Activated naive CD8-positive, alpha-beta T cell treated with anti-CD3 and anti-CD28 coated beads for 36 hours (primary cell): Measurements from ENCODE around the gene PCGF5. TPM values are rescaled to one million over a fixed set of nuclear protein-coding genes. Genes with fewer than 3 reads are reported as not detected.
"Not testable (repeated sequence)": the region's sequence is repeated elsewhere in the genome, so short reads cannot be mapped to it uniquely, and the experiment has no call there.

ENCODE experiments used
- DNase-seq: peaks from one replicate; pipeline ENCODE4 v3.0.0; 2021
- H3K27ac Mint-ChIP-seq: one replicate; pipeline ENCODE4 v1.8.0; 2022; ENCODE audit warnings: mild to moderate bottlenecking, moderate library complexity, mixed read lengths
- H3K27me3 Mint-ChIP-seq: one replicate; pipeline ENCODE4 v1.8.0; 2022; ENCODE audit warnings: mild to moderate bottlenecking, mixed read lengths
- H3K36me3 Mint-ChIP-seq: one replicate; pipeline ENCODE4 v1.8.0; 2021; ENCODE audit warnings: mild to moderate bottlenecking, mixed read lengths
- H3K4me1 Mint-ChIP-seq: one replicate; pipeline ENCODE4 v1.8.0; 2021; ENCODE audit warnings: mixed read lengths
- H3K4me3 Mint-ChIP-seq: one replicate; pipeline ENCODE4 v1.8.0; 2022; ENCODE audit warnings: mild to moderate bottlenecking, moderate library complexity, mixed read lengths
- H3K9me3 Mint-ChIP-seq: one replicate; pipeline ENCODE4 v1.8.0; 2022; ENCODE audit warnings: mixed read lengths
- total RNA-seq, 2 experiments: library from RNA; stranded (reverse); gene quantifications; one replicate each; pipeline ENCODE4 v1.2.3, GENCODE V29; 2021

PCGF5 gene
- total RNA-seq, 2 experiments from 2014 or later: 41.2 to 44.1 TPM

DNA sequence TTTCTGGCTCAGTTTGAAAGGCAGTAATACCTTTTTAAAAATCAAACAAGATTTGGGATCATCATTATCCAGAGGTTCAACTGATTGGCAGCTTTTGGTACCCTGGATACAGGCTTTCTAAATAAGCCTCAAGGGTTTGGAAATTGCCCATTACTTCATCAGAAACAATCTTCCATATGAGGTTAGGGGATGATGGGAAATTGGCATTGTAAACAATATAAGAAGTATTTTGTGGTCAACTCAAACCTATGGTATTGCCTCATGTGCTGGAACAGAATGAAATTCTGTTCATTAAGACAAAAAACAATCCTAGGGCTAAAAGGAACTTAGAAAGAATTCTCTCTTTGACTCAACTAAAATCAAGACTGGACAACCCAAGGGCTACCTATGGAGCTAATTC is 97.1 kb downstream of the PCGF5 start:
- H3K27ac Mint-ChIP-seq: no peak overlapping the region
- H3K27me3 Mint-ChIP-seq: no peaks in the 10 kb centered on the region
- H3K4me3 Mint-ChIP-seq: no peak overlapping the region
- H3K9me3 Mint-ChIP-seq: no peaks in the 10 kb centered on the region
- peaks cover 4% of the 10 kb centered on the region for H3K4me1 Mint-ChIP-seq
- no peaks in the 10 kb centered on the region for H3K36me3 Mint-ChIP-seq
- no peak for DNase-seq

DNA sequence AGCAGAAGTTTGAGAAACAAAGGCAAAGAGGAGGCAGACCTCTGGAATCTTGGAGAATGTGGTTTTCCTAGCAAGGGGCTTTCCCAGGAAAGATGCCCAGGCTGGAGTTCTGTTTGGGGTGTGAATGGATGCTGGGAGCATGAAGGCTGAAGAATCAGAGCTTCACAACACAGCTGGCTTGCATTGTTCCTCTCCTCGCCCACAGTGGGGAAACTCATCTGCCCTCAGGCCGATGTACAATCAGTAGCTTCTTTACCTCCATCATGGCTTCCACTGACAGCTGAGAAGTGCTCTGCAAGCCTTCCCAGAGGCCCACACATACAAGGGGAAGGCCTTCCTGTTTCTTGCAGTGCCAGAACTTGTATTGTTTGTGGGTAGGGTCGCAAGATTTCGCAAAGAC is 98.9 kb downstream of the PCGF5 start:
- H3K27ac Mint-ChIP-seq: no peak overlapping the region
- H3K9me3 Mint-ChIP-seq: no peaks in the 10 kb centered on the region
- H3K27me3 Mint-ChIP-seq: no peaks in the 10 kb centered on the region
- no peaks in the 10 kb centered on the region for H3K4me1 Mint-ChIP-seq
- DNase-seq: no peak
- H3K4me3 Mint-ChIP-seq: no peak overlapping the region
- no peaks in the 10 kb centered on the region for H3K36me3 Mint-ChIP-seq

DNA sequence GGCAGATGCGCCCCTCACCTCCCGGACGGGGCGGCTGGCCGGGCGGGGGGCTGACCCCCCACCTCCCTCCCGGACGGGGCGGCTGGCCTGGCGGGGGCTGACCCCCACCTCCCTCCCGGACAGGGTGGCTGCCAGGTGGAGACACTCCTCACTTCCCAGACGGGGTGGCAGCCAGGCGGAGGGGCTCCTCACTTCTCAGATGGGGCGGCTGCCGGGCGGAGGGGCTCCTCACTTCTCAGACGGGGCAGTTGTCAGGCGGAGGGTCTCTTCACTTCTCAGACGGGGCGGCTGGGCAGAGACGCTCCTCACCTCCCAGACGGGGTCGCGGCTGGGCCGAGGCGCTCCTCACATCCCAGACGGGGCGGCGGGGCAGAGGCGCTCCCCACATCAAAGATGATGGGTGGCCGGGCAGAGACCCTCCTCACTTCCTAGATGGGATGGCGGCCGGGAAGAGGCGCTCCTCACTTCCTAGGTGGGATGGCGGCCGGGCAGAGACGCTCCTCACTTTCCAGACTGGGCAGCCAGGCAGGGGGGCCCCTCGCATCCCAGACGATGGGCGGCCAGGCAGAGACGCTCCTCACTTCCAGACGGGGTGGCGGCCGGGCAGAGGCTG is 102.9 kb downstream of the PCGF5 start:
- not testable (repeated sequence) for H3K9me3 Mint-ChIP-seq, H3K36me3 Mint-ChIP-seq, H3K4me3 Mint-ChIP-seq, H3K27me3 Mint-ChIP-seq, H3K4me1 Mint-ChIP-seq, DNase-seq, H3K27ac Mint-ChIP-seq

DNA sequence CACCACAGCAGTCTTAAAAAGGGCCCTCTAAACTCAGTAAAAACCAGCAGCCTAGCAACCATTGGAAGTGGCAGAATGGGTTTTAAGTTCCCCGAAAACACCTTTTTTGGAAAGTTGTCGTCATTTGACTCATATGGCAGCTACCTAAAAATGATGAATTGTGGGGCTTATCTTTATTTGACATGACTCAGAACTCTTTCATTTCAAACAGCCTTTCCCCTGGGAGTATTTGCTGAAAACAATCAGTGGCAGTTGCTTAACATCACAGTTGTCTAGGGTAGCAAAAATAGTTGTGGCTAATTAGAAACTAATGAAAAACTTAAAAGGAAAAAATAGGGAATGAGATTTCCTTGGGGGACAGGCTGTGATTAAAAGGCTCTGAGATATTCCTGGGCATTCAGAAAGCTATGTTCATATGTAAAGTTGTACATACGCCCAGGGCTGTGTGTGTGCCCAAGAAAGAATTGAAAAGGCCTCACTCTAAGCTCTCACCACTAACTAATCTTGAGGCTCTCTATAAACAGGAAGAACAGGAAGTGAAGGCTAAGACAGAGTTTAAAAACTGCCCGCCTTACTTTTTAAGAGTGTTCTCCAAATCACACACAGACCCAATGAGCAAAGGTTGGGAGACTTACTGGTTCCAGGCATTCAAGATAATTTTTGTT is 108.0 kb downstream of the PCGF5 start:
- Mint-ChIP-seq H3K4me1 (no peaks in the 10 kb centered on the region), H3K27me3 (peaks cover 8% of the 10 kb centered on the region), H3K36me3 (peaks cover 2% of the 10 kb centered on the region), H3K4me3 (no peak overlapping the region), H3K9me3 (peaks cover 6% of the 10 kb centered on the region), H3K27ac (no peak overlapping the region)
- DNase-seq: no peak

Other genes starting within 250 kb of the PCGF5 start
- gene HECTD2, start 189.7 kb downstream of the PCGF5 start, total RNA-seq: 1 to 10 TPM; 2.6 to 2.9 TPM